ENCODE results near the gene CSMD2.

- TF ChIP-seq, protein P1, sequence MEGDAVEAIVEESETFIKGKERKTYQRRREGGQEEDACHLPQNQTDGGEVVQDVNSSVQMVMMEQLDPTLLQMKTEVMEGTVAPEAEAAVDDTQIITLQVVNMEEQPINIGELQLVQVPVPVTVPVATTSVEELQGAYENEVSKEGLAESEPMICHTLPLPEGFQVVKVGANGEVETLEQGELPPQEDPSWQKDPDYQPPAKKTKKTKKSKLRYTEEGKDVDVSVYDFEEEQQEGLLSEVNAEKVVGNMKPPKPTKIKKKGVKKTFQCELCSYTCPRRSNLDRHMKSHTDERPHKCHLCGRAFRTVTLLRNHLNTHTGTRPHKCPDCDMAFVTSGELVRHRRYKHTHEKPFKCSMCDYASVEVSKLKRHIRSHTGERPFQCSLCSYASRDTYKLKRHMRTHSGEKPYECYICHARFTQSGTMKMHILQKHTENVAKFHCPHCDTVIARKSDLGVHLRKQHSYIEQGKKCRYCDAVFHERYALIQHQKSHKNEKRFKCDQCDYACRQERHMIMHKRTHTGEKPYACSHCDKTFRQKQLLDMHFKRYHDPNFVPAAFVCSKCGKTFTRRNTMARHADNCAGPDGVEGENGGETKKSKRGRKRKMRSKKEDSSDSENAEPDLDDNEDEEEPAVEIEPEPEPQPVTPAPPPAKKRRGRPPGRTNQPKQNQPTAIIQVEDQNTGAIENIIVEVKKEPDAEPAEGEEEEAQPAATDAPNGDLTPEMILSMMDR (IDR thresholded peaks at IDR 0.05): no peak
- no peak for TF ChIP-seq POLR2A (IDR thresholded peaks at IDR 0.05)
- no peak for TF ChIP-seq POLR2AphosphoS5 (IDR thresholded peaks at IDR 0.05)
These were observed 267.8 kb downstream of the CSMD2 start for GRCh38 chr1:33897092-33897725.

All from transverse colon (tissue), 4 donors.